Neural crest cell (in vitro differentiated cells): ENCODE data around the gene PEMT. TPM values are rescaled to one million over a fixed set of nuclear protein-coding genes. Genes with fewer than 3 reads are reported as not detected.
A peak's percentile ranks its signal among the peaks of the same experiment; 100 is the strongest.

ENCODE experiments used
- DNase-seq: peaks from one replicate; pipeline ENCODE4 v3.0.0; 2021; ENCODE audit warnings: low read depth, mixed read lengths, low spot score
- H3K27ac Mint-ChIP-seq: one replicate; pipeline ENCODE4 v1.8.0; 2021; ENCODE audit warnings: mild to moderate bottlenecking, mixed read lengths; ENCODE audit not compliant: unreplicated experiment
- H3K27me3 Mint-ChIP-seq: 2 replicates; pipeline ENCODE4 v1.8.0; 2021; ENCODE audit warnings: low read depth, mild to moderate bottlenecking, mixed read lengths
- H3K36me3 Mint-ChIP-seq: 2 replicates; pipeline ENCODE4 v1.8.0; 2021; ENCODE audit warnings: low read depth, mild to moderate bottlenecking, mixed read lengths
- H3K4me1 Mint-ChIP-seq: 2 replicates; pipeline ENCODE4 v1.8.0; 2021; ENCODE audit warnings: mixed read lengths
- H3K4me3 Mint-ChIP-seq: one replicate; pipeline ENCODE4 v1.8.0; 2021; ENCODE audit warnings: mild to moderate bottlenecking, mixed read lengths
- H3K9me3 Mint-ChIP-seq: 2 replicates; pipeline ENCODE4 v1.8.0; 2021; ENCODE audit warnings: mixed read lengths
- total RNA-seq: library from RNA; stranded (reverse); gene quantifications from 2 replicates; pipeline ENCODE4 v1.2.1, GENCODE V29; 2021
- TF ChIP-seq, protein P1 (sequence below): fragments of 200-600 bp; sonication (generic); conservative IDR thresholded peaks from 2 replicates; pipeline ENCODE4 v1.5.0; 2021; ENCODE audit warnings: antibody characterized with exemption, mild to moderate bottlenecking

The PEMT gene
- total RNA-seq, 1 donor from 2014 or later = 43.0 TPM

DNA sequence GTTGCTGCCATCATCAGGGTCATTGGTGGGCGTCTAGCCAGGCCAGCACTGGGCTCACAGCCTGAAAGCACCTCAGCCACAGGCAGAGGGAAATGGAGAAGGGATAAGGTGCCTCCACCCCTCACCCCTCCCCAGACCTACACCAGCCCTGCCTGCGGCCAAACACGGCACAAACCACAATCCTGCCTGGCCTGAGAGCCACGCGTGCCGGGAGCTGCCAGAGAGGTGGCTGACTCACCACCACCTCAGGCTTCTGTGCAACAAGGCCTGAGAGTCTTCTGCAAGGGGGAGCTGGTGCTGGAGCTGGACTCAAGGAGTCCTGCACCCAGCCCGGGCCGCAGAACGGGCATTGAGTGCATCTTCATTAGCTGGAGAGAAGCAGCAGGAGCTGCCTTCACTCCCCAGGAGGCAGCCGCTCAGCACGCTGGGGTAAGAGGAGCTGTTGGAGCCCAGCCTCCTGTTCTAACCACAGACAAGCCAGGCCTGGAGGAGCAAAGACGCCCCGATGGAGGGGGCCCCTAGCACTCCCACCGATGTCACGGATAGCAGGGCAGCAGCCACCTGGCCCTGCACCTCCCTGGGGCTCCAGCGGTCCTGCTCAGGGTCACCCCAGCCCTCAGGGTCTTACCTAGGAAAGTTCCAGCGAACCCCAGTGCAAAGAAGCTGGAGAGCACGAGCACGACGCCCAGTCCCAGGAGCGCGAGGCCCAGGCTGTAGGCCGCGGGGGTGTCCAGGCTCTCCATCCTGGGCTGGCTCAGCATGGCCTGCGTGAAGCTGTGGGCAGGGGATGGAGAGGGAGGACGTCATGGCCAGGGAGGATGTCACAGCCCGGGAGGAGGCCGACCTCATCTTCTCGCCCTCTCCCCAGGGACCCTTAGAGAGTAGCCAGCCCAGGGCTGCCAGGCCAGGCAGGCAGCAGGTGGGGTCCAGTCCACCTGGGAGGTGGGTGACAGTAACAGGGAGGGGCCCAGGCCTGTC lies 79.3 kb downstream of the PEMT start:
- no peaks in the 10 kb centered on the region for H3K27me3 Mint-ChIP-seq
- no peak for DNase-seq
- TF ChIP-seq, protein P1, sequence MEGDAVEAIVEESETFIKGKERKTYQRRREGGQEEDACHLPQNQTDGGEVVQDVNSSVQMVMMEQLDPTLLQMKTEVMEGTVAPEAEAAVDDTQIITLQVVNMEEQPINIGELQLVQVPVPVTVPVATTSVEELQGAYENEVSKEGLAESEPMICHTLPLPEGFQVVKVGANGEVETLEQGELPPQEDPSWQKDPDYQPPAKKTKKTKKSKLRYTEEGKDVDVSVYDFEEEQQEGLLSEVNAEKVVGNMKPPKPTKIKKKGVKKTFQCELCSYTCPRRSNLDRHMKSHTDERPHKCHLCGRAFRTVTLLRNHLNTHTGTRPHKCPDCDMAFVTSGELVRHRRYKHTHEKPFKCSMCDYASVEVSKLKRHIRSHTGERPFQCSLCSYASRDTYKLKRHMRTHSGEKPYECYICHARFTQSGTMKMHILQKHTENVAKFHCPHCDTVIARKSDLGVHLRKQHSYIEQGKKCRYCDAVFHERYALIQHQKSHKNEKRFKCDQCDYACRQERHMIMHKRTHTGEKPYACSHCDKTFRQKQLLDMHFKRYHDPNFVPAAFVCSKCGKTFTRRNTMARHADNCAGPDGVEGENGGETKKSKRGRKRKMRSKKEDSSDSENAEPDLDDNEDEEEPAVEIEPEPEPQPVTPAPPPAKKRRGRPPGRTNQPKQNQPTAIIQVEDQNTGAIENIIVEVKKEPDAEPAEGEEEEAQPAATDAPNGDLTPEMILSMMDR = no peak

DNA sequence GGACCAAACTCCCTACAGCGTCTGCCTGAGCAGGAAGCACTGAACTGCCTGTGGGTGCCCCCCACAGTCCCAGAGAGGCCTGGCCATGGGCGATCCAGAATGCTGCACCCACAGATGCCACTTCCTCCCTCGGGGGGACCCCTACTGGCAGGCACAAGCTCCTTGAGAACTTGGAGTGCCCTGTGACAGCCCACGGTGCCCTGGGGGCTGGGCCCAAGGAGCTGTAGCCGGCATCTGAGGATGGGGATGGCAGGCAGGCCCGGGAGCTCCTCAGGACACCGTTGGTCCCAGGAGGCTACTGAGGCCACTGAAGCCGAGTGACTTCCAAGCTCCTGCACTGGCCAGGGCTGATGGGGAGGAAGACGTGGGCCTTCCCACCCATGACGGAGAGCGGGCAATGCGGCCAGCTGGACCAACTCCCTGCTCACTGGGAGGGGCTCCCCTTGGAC lies 80.2 kb downstream of the PEMT start:
- no peak overlapping the region for H3K4me3 Mint-ChIP-seq
- peaks cover 22% of the 10 kb centered on the region for H3K4me1 Mint-ChIP-seq
- TF ChIP-seq, protein P1 = no peak
- H3K9me3 Mint-ChIP-seq = no peaks in the 10 kb centered on the region
- no peak overlapping the region for H3K27ac Mint-ChIP-seq
- no peaks in the 10 kb centered on the region for H3K27me3 Mint-ChIP-seq
- H3K36me3 Mint-ChIP-seq = no peaks in the 10 kb centered on the region
- DNase-seq = no peak

More for the DNA sequence above, 79.3 kb downstream of the PEMT start:
- Mint-ChIP-seq H3K27ac (peak overlapping the region; percentile 75), H3K9me3 (no peaks in the 10 kb centered on the region), H3K4me1 (peaks cover 22% of the 10 kb centered on the region), H3K4me3 (no peak overlapping the region), H3K36me3 (no peaks in the 10 kb centered on the region)

DNA sequence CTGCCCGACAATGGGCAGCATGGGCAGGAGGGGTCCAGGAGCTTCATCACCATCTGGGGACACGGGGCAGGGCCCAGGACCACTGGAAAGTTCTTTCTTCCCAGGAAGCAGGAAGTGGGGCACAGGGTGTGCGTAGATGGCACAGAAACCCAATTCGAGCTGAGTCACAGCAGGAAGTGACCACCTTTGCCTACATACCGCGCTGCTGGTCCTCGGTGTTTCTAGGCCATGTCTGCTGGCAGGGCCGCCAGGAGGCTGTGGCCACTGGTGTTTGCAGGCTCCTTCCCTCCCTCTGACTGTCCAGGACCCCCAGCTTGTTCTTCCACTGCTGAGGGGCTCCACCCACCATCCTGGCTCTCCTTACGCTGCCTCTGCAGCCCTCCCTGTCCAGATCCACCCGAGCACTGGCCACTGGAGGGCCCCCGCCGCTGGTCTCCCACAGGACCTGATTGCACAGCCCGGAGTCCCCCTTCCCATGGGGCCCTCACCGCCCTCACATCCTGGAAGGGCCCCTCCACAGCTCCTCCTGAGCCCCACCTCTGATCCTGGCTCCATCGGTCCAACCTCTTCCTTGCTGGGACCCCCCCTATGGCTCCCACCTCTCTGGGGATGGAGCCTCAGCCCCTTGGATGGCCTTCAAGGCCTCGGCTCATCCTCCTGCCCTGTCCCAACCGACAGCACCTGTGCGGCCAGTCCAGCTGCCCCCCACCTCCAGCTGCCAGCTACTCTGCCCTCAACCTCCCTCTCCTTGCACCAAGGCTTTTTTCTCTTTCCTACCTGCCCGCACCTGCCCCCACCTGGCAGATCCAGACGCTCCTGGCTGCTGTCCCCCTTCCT lies 80.8 kb downstream of the PEMT start:
- TF ChIP-seq, protein P1 = no peak
- Mint-ChIP-seq H3K9me3 (no peaks in the 10 kb centered on the region), H3K4me1 (peaks cover 16% of the 10 kb centered on the region), H3K27me3 (no peaks in the 10 kb centered on the region), H3K27ac (peak overlapping the region; percentile 35), H3K4me3 (no peak overlapping the region), H3K36me3 (no peaks in the 10 kb centered on the region)
- DNase-seq = no peak

DNA sequence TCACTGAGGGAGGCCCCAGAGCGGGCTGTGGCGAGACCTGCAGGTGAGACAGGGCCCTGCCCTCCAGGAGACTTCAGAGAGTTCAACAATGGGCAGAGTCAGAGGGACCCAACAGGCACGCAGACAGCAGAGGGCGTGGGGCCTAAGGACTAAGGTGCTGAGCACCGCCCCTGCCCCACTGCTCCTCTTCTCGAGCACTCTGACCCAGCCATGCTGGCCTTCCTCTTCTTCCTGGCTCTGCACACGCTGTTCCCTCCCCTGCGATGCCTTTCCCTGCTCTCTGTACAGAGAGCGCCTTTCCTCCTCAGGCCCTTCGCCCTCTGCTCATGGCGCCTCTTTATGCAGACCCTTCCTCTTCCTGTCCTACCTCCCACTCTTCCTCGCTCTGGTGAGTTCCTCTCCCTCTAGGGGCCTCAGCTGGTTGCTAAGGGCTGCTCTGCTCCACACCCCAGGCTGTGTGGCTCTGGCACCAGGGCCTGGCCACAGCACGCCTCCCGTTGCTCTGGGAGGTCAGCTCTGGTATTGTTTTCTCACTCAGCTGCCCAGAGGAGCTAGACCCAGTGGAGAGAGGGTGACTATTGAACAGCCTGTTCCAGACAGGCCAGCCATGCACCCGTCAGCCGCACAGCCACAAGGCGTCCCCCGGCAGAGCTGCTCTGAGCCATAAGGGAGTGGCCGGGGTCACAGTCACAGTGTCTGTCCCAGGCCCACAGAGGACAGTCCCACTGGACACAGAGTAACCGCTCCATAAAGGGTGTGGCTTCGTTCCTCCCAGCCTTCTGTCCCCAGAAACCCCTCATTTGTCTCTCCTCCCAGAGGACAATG lies 81.7 kb downstream of the PEMT start:
- no peak for DNase-seq
- TF ChIP-seq, protein P1 = no peak
- Mint-ChIP-seq H3K4me3 (no peak overlapping the region), H3K9me3 (no peaks in the 10 kb centered on the region), H3K4me1 (peaks cover 8% of the 10 kb centered on the region), H3K27me3 (no peaks in the 10 kb centered on the region), H3K27ac (peak overlapping the region; percentile 89), H3K36me3 (no peaks in the 10 kb centered on the region)
